Subcutaneous abdominal adipose tissue (tissue), 5 donors: Measurements from ENCODE around the gene PHOSPHO1.

Experiments
- H3K27ac ChIP-seq: one replicate; pipeline ENCODE4 v1.7.0; 2013; ENCODE audit warnings: low read depth, mild to moderate bottlenecking, inconsistent platforms, low read length, moderate library complexity
- H3K27me3 ChIP-seq, 5 donors: one replicate each; pipeline ENCODE4 v1.7.0; 2013; ENCODE audit warnings: low read length in 5 of 5, inconsistent platforms in 1 of 5; ENCODE audit not compliant: control insufficient read depth in 5 of 5, insufficient read depth in 4 of 5
- H3K36me3 ChIP-seq, 5 donors: one replicate each; pipeline ENCODE4 v1.7.0; 2013; ENCODE audit warnings: low read length in 5 of 5; ENCODE audit not compliant: control insufficient read depth in 5 of 5, insufficient read depth in 5 of 5
- H3K4me1 ChIP-seq, 5 donors: one replicate each; pipeline ENCODE4 v1.7.0; 2013; ENCODE audit warnings: low read length in 5 of 5, mild to moderate bottlenecking in 3 of 5, moderate library complexity in 1 of 5; ENCODE audit not compliant: control insufficient read depth in 5 of 5, insufficient read depth in 5 of 5
- H3K4me3 ChIP-seq, 5 donors: one replicate each; pipeline ENCODE4 v1.7.0; 2013; ENCODE audit warnings: low read length in 5 of 5, low read depth in 1 of 5
- H3K9ac ChIP-seq, 5 donors: one replicate each; pipeline ENCODE4 v1.7.0; 2013; ENCODE audit warnings: low read length in 5 of 5, mild to moderate bottlenecking in 4 of 5, moderate library complexity in 3 of 5
- H3K9me3 ChIP-seq, 5 donors: one replicate each; pipeline ENCODE4 v1.7.0; 2013; ENCODE audit warnings: low read length in 5 of 5; ENCODE audit not compliant: control insufficient read depth in 5 of 5
- donor health status: healthy.
- donor health status: healthy.
- donor health status: healthy.
- donor health status: healthy.
- donor health status: healthy.

PHOSPHO1 gene

DNA sequence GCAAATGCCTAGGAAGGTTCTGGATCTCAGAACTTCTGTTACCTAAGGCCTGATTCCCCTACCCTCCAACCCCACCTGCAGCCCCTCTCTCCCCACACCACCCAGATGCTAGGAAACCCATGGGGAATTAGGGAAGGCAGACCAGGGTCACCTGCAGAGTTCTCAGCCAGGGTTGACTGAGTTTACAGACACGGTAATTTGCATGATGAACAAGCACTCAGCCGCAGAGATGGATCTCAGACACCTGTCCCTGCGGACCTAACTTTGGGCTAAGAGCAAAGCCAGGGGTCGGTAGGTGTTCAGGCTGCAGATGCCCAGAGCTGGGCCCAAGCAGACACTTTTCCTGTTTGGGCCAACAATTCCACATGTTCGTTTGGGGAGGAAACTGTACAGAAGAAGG lies 17.2 kb downstream of the PHOSPHO1 start:
- H3K27ac ChIP-seq, result no peak overlapping the region
- no peaks in the 10 kb centered on the region for H3K9me3 ChIP-seq
- H3K4me1 ChIP-seq, result peaks cover 12 to 69% (median 32%) of the 10 kb centered on the region in 5 donors
- peaks cover 0 to 9% (median 6%) of the 10 kb centered on the region in 5 donors for H3K27me3 ChIP-seq
- H3K4me3 ChIP-seq, result no peak overlapping the region
- no peak overlapping the region for H3K9ac ChIP-seq
- no peaks in the 10 kb centered on the region for H3K36me3 ChIP-seq

DNA sequence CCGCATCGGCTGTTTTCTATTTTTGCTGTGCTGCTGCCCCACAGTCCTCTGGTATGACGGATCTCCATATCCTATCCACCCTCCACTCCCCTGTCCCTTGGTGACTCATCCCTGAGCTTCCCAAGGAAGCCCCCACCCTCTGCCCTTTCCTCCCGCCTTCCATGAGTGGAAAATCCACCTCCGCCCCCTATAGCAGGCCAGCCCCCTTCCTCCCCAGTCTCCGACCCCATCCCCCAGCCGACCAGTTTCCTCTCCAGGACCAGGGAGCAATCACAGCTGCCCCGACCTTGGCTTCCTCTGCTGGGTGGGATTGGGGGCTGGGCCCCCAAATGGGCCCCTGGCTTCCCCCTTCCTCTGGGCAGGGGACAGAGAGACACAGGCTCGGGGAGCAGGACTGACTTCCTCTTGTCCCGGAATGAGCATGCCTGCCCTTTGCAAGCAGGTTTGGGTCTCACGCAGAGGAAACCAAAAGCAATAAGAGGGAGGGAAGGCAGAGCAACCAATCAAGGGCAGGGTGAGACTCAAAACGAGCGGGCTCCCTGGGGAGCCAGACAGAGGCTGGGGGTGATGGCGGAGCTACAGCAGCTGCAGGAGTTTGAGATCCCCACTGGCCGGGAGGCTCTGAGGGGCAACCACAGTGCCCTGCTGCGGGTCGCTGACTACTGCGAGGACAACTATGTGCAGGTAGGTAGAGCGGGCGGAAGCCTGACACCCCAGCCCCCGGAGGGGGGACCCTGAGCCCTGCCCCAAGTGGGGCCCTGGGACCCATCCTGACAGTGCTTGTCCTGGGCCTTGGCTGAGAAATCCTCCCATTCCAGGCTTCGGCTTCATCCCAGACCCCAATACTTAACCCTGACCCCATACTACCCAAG lies 20.2 kb downstream of the PHOSPHO1 start, which contains the start of the genes ABI3 and GNGT2:
Gene ABI3 (plus strand): TSS at position 550 of the 872 bp plus-strand sequence. CDS start 18 bp downstream, at position 568.
Gene GNGT2 (minus strand): TSS at position 417 of the 872 bp plus-strand sequence. CDS start 3,152 bp downstream, outside the sequence.
- Histone ChIP-seq H3K27ac (peak within 1 kb of the TSS; percentile 46), H3K4me3 (peak within 1 kb of the TSS; percentile 37 to 64 (median 45)), H3K36me3 (no peaks in the 10 kb centered on the region), H3K4me1 (peaks cover 3 to 44% (median 10%) of the 10 kb centered on the region in 5 donors), H3K27me3 (peaks cover 0 to 11% (median 6%) of the 10 kb centered on the region in 5 donors), H3K9ac (peak within 1 kb of the TSS in 4 of 5 donors; percentile 11 to 76 (median 46)), H3K9me3 (no peaks in the 10 kb centered on the region)

DNA sequence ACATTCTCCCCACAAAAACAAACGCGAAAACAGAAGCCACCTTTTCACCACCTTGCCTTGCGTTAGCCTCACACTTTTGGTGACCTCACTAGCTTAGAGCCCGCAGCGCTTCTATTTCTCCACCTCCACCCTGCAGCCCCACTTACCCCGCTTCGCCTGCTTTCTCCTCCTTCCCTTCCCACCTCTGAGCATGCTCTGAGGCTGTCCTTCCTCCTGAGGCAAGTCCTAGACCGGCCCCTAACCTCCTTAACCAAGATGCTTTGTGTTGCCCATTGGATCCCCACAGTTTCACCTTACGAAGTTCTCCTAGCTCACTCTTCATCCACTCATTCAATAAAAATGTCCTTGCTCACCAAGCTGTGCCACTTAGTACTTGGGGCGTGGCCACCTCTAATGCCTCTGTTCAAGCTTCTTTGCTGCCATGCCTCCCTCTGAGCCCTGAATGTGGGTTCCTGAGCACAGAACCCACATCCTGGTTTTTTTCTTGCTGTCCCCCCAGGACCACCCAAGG lies 21.5 kb downstream of the PHOSPHO1 start:
- peaks cover 0 to 11% (median 6%) of the 10 kb centered on the region in 5 donors for H3K27me3 ChIP-seq
- H3K4me3 ChIP-seq, result no peak overlapping the region
- no peaks in the 10 kb centered on the region for H3K36me3 ChIP-seq
- no peak overlapping the region for H3K9ac ChIP-seq
- H3K9me3 ChIP-seq, result no peaks in the 10 kb centered on the region
- H3K4me1 ChIP-seq, result peaks cover 0 to 38% (median 8%) of the 10 kb centered on the region in 5 donors
- no peak overlapping the region for H3K27ac ChIP-seq

DNA sequence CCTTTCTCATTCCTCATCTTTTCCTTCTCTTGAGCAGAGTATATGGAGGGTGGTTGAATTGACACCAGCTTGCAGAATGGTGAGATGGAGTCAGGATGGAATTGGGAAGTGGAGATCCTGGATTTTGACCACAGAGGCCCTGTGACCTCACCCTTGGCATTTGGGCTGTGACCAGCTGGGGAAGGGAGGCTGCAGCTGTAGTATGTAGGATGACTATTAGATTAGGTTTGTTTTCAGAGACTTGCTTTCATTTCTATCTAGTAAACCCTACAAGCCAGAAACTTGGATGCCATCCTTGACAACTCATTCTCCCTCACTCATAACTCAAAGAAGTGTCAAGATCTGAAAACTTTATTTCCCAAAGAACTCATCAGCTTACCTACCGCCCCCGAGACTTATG lies 26.1 kb downstream of the PHOSPHO1 start:
- H3K9ac ChIP-seq, result no peak overlapping the region
- H3K36me3 ChIP-seq, result no peaks in the 10 kb centered on the region
- H3K4me3 ChIP-seq, result no peak overlapping the region
- peaks cover 0 to 5% (median 0%) of the 10 kb centered on the region in 5 donors for H3K27me3 ChIP-seq
- H3K9me3 ChIP-seq, result no peaks in the 10 kb centered on the region
- H3K27ac ChIP-seq, result no peak overlapping the region
- H3K4me1 ChIP-seq, result peaks cover 0 to 9% (median 0%) of the 10 kb centered on the region in 5 donors

DNA sequence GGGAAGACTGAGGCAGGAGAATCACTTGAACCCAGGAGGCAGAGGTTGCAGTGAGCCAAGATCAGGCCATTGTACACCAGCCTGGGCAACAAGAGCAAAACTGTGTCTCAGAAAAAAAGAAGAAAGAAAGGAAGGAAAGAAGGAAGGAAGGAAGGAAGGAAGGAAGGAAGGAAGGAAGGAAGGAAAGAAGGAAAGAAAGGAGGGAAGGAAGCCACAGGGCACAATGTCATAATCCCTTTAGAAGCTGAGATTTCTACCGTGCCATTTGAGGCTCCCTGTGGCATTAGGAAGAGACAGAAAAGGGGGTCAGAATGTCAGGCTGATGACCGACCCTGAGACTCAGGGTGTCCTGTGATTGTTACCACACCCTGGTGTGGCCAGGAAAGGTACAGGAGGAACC lies 26.8 kb downstream of the PHOSPHO1 start:
- no peak overlapping the region for H3K9ac ChIP-seq
- H3K27me3 ChIP-seq, result peaks cover 0 to 2% (median 0%) of the 10 kb centered on the region in 5 donors
- H3K27ac ChIP-seq, result no peak overlapping the region
- no peaks in the 10 kb centered on the region for H3K36me3 ChIP-seq
- no peaks in the 10 kb centered on the region for H3K9me3 ChIP-seq
- H3K4me1 ChIP-seq, result peaks cover 0 to 6% (median 0%) of the 10 kb centered on the region in 5 donors
- no peak overlapping the region for H3K4me3 ChIP-seq

DNA sequence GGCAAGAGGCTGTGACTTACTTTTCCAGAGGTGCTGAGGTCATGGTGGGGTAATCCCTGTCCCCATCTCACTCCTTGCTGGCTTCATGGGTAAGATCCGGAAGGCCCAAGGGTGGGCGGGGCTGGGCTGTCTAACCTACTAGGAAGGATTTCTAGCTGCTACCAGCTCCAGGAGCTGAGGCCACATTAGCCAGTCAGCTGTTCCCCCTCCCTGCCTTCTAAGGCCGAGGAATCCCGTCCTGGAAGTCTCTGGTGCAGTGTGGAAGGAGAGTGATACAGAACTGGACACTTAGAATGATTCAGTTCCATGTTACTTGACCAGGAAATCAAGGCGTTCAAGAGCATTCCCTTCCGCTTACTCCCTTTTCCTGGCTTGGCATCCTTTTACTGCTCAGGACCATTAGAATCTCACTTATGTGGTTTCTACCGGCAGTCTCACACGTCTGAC lies 29.1 kb downstream of the PHOSPHO1 start:
- Histone ChIP-seq H3K36me3 (no peaks in the 10 kb centered on the region), H3K4me1 (no peaks in the 10 kb centered on the region), H3K9ac (no peak overlapping the region), H3K4me3 (no peak overlapping the region), H3K9me3 (no peaks in the 10 kb centered on the region), H3K27me3 (peaks cover 0 to 2% (median 0%) of the 10 kb centered on the region in 5 donors), H3K27ac (no peak overlapping the region)

DNA sequence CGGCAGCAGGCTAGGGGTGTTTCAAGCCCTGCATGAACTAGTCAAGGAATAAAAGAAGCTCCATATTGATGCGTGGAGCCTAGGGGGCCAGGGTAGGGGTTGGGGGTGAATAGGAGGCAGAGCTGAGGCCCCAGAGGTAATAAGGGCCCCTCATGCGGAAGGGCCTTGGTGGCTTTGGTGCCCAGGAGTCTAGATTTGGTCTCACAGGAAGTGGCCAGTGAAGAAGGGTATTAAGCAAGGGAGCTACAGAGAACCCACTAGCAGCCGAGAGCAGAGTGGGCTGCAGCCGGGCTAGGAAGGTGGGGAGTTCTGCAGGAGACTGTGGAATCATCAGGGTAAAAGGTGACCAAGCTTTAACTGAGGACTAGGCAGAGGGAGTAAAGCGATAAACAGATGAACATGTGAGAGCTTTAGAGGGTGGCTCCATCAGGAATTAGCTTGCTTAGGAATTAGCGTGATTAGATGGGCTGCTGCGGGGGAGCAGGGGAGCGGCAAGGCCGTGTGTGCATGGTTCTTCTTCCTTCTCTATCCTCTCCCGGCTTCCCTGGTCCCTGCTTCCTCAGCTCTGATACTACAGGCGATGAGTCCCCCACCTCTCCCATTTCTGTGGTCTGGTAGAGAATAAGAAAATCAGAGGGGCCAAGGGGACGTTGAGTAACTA lies 30.0 kb downstream of the PHOSPHO1 start:
- no peak overlapping the region for H3K9ac ChIP-seq
- no peak overlapping the region for H3K4me3 ChIP-seq
- H3K9me3 ChIP-seq, result no peaks in the 10 kb centered on the region
- no peak overlapping the region for H3K27ac ChIP-seq
- no peaks in the 10 kb centered on the region for H3K27me3 ChIP-seq
- H3K4me1 ChIP-seq, result no peaks in the 10 kb centered on the region
- H3K36me3 ChIP-seq, result no peaks in the 10 kb centered on the region

DNA sequence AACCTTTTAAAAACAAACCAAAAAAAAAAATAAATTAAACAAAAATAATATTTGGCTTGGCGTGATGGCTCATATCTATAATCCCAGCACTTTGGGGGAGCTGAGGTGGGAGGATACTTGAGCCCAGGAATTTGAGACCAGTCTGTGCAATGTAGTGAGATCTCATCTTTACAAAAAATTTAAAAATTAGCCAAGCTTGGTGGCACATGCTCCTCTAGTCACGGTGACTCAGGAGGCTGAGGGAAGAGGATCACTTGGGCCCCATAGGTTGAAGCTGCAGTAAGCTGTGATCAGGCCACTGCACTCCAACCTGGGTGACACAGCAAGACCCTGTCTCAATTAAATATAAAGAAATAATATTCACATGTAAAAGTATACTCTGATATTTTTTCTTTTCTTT lies 32.4 kb downstream of the PHOSPHO1 start:
- H3K9me3 ChIP-seq, result no peaks in the 10 kb centered on the region
- H3K36me3 ChIP-seq, result no peaks in the 10 kb centered on the region
- no peak overlapping the region for H3K9ac ChIP-seq
- H3K4me3 ChIP-seq, result no peak overlapping the region
- no peaks in the 10 kb centered on the region for H3K27me3 ChIP-seq
- no peak overlapping the region for H3K27ac ChIP-seq
- peaks cover 0 to 9% (median 9%) of the 10 kb centered on the region in 5 donors for H3K4me1 ChIP-seq

DNA sequence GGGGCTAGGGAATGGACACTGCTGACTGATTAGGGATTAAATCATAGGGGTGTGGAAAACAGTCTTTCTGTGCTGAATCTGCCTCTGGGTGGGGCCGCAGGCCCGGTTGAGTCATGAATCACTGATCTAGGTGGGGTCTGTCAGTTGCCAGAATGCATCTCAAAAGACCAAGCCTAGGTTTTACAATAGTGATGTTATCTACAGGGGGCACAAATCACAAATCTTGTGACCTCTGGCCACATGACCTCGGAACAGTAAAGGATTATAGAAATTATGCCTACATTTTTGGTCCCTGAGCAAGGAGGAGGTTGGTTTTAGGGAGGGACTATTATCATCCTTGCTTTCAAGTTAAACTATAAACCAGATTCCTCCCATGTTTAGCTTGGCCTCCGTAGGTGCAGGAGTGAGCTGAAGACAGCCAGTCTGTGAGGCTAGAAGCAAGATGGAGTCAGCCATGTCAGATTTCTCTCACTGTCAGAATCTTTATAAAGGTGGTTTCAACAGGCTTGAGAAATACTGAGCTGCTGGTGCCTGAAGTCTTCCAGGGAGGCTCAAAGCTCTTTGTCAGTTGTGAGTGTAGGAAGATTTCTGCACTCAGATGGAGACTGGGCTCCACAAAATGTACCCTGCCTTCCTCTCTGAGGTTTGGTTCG lies 33.1 kb downstream of the PHOSPHO1 start:
- Histone ChIP-seq H3K36me3 (no peaks in the 10 kb centered on the region), H3K4me1 (peaks cover 0 to 11% (median 9%) of the 10 kb centered on the region in 5 donors), H3K9ac (no peak overlapping the region), H3K9me3 (no peaks in the 10 kb centered on the region), H3K27me3 (no peaks in the 10 kb centered on the region), H3K27ac (no peak overlapping the region), H3K4me3 (no peak overlapping the region)
